ENCODE data around the gene VSTM2B. TPM values are rescaled to one million over a fixed set of nuclear protein-coding genes. Genes with fewer than 3 reads are reported as not detected.

Gene VSTM2B
- polyA plus RNA-seq, 1 donor (not counting 4 experiments of a cell fraction or from before 2014, with no cell fraction given) = not detected

- no peak overlapping the region for H3K4me3 ChIP-seq (ENCODE audit: control insufficient read depth in 2 of 3, extremely low read depth in 1 of 3, insufficient read depth in 2 of 3, low read depth in 1 of 3, low read length in 3 of 3)
- no peak overlapping the region for H3K9ac ChIP-seq (ENCODE audit: control insufficient read depth, extremely low read depth, insufficient read depth, low read length)
- no peaks in the 10 kb centered on the region for H3K9me1 ChIP-seq (ENCODE audit: control insufficient read depth, extremely low read depth, insufficient read depth, low read length)
- H4K20me1 ChIP-seq (ENCODE audit: control insufficient read depth, extremely low read depth, insufficient read depth, low read length) = no peaks in the 10 kb centered on the region
- H2AFZ ChIP-seq (ENCODE audit: control insufficient read depth, low read length) = no peak overlapping the region
- H3K9me3 ChIP-seq (ENCODE audit: control insufficient read depth, low read depth, low read length) = peaks cover 9% of the 10 kb centered on the region
- dilution Hi-C loops (cut with MboI; ENCODE audit: extremely low pct_ligation_motif_present, low sequenced_read_pairs) = no loop called here
- FAIRE-seq (no peak), DNase-seq (ENCODE audit: low read depth, low spot score) (no peak)
- no peaks in the 10 kb centered on the region for H3K4me1 ChIP-seq (ENCODE audit: control insufficient read depth, extremely low read depth, insufficient read depth, low read length)
- H3K27me3 ChIP-seq (ENCODE audit: control insufficient read depth, extremely low read depth, insufficient read depth, low read length) = no peaks in the 10 kb centered on the region
- H3K79me2 ChIP-seq (ENCODE audit: control insufficient read depth, insufficient read depth, low read length) = no peaks in the 10 kb centered on the region
- H3K36me3 ChIP-seq (ENCODE audit: control insufficient read depth in 2 of 2, extremely low read depth in 1 of 2, insufficient read depth in 2 of 2, low read length in 2 of 2) = no peaks in the 10 kb centered on the region
- no peak overlapping the region for H3K4me2 ChIP-seq (ENCODE audit: control insufficient read depth, extremely low read depth, insufficient read depth, low read depth, low read length)
- no peak overlapping the region for H3K27ac ChIP-seq (ENCODE audit: control insufficient read depth, insufficient read depth, low read length)
- TF ChIP-seq CTCF (optimal IDR thresholded peaks at IDR 0.05 in 1 of 3, IDR thresholded peaks at IDR 0.05 in 1 of 3, conservative IDR thresholded peaks at IDR 0.05 in 1 of 3; ENCODE audit: extremely low read depth in 1 of 3, insufficient read depth in 2 of 3, low read length in 3 of 3) (no peak), EZH2 (IDR thresholded peaks at IDR 0.05; ENCODE audit: low read length) (no peak)
Observed at GRCh38 chr19:29505097-29505824, 20.5 kb upstream of the VSTM2B start.

GRCh38 chr19:29506619-29506911 lies 19.2 kb upstream of the VSTM2B start:
- FAIRE-seq (no peak), DNase-seq (ENCODE audit: low read depth, low spot score) (no peak)
- Histone ChIP-seq H3K9me1 (ENCODE audit: control insufficient read depth, extremely low read depth, insufficient read depth, low read length) (no peaks in the 10 kb centered on the region), H3K27ac (ENCODE audit: control insufficient read depth, insufficient read depth, low read length) (no peak overlapping the region), H3K27me3 (ENCODE audit: control insufficient read depth, extremely low read depth, insufficient read depth, low read length) (no peaks in the 10 kb centered on the region), H3K9me3 (ENCODE audit: control insufficient read depth, low read depth, low read length) (peaks cover 9% of the 10 kb centered on the region), H3K4me3 (ENCODE audit: control insufficient read depth in 2 of 3, extremely low read depth in 1 of 3, insufficient read depth in 2 of 3, low read depth in 1 of 3, low read length in 3 of 3) (no peak overlapping the region), H2AFZ (ENCODE audit: control insufficient read depth, low read length) (no peak overlapping the region), H3K36me3 (ENCODE audit: control insufficient read depth in 2 of 2, extremely low read depth in 1 of 2, insufficient read depth in 2 of 2, low read length in 2 of 2) (no peaks in the 10 kb centered on the region), H3K4me2 (ENCODE audit: control insufficient read depth, extremely low read depth, insufficient read depth, low read depth, low read length) (no peak overlapping the region), H4K20me1 (ENCODE audit: control insufficient read depth, extremely low read depth, insufficient read depth, low read length) (no peaks in the 10 kb centered on the region), H3K79me2 (ENCODE audit: control insufficient read depth, insufficient read depth, low read length) (no peaks in the 10 kb centered on the region), H3K9ac (ENCODE audit: control insufficient read depth, extremely low read depth, insufficient read depth, low read length) (no peak overlapping the region), H3K4me1 (ENCODE audit: control insufficient read depth, extremely low read depth, insufficient read depth, low read length) (no peaks in the 10 kb centered on the region)
- TF ChIP-seq EZH2 (IDR thresholded peaks at IDR 0.05; ENCODE audit: low read length) (no peak), CTCF (optimal IDR thresholded peaks at IDR 0.05 in 1 of 3, IDR thresholded peaks at IDR 0.05 in 1 of 3, conservative IDR thresholded peaks at IDR 0.05 in 1 of 3; ENCODE audit: extremely low read depth in 1 of 3, insufficient read depth in 2 of 3, low read length in 3 of 3) (no peak)
- dilution Hi-C loops (cut with MboI; ENCODE audit: extremely low pct_ligation_motif_present, low sequenced_read_pairs) = no loop called here
